IMR-90 (cell line): ENCODE data around the gene ARPC4.

Experiments used
- BHLHE40 ChIP-seq: fragments of 150-350 bp; IDR thresholded peaks from 2 replicates; pipeline ENCODE4 v1.6.1; 2016; ENCODE audit warnings: mild to moderate bottlenecking, low read depth, low read length
- CEBPB ChIP-seq: IDR thresholded peaks from 2 replicates; pipeline ENCODE4 v1.6.1; 2012; ENCODE audit warnings: low read depth, low read length, improper control_type of control experiment
- CTCF ChIP-seq: conservative IDR thresholded peaks from 2 replicates; pipeline ENCODE4 v1.5.1; 2012; ENCODE audit warnings: mild to moderate bottlenecking, low read depth, low read length, improper control_type of control experiment
- MAFK ChIP-seq: IDR thresholded peaks from 2 replicates; pipeline ENCODE4 v1.6.1; 2012; ENCODE audit warnings: low read depth, low read length, improper control_type of control experiment
- MXI1 ChIP-seq: IDR thresholded peaks from 2 replicates; pipeline ENCODE4 v1.6.1; 2012; ENCODE audit warnings: low read depth, mild to moderate bottlenecking, low read length, moderate library complexity, borderline replicate concordance
- POLR2A ChIP-seq: IDR thresholded peaks from 2 replicates; pipeline ENCODE4 v1.6.1; 2012; ENCODE audit warnings: mild to moderate bottlenecking, low read depth, low read length
- RFX5 ChIP-seq: IDR thresholded peaks from 2 replicates; pipeline ENCODE4 v1.8.0; 2012; ENCODE audit warnings: low read depth, mild to moderate bottlenecking, low read length, moderate library complexity

DNA sequence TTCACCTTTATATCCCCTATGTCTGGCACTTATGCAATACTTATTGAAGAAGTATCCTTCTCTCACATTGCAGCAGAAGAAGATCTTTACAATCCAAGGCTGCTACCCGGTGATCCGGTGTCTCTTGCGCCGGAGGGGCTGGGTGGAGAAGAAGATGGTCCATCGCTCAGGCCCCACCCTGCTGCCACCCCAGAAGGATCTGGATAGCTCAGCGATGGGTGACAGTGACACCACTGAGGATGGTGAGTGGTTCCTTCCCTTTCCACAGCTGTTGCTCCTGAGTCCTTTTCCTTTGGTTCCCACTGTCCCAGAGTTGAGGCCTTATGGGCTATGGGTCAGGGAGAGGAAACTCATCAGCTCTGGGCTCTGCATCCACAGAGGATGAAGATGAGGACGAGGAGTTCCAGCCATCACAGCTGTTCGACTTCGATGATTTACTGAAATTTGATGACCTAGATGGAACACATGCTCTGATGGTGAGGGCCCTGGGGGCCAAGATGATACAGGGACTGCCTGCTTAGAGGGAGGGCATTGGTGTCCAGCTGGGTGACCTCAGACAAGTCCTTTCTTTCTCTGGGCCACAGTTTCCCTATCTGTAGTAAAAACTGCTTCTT lies 20.1 kb downstream of the ARPC4 start:
- TF ChIP-seq MXI1 (no peak), CTCF (no peak), MAFK (no peak), POLR2A (no peak), BHLHE40 (no peak), RFX5 (no peak), CEBPB (no peak)
